Measurements from ENCODE around the gene RNGTT. TPM values are rescaled to one million over a fixed set of nuclear protein-coding genes. Genes with fewer than 3 reads are reported as not detected.

The RNGTT gene
- total and polyA plus RNA-seq, 7 donors = 3.0 to 14.7 (median 10.0) TPM

DNA sequence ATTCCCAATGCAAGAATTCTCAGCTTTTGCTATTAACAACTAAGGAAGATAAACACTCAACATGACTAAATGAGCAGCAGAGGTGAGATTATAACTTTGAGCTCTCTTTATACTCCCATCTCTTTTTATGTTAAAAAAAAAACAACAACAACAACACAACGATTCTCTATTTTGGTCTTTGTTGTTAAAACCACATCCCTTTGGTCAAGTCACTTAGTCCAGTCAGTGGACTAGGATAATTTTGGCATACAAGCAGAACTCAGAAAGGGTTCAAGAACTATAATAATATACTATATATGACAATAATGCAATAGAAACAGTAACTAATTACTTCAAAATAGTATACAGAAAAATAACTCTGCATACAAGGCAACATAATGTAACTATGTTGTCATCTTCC is 312.4 kb downstream of the RNGTT start:
- H3K4me3 ChIP-seq = no peak overlapping the region
- H3K27me3 ChIP-seq = no peaks in the 10 kb centered on the region
- no peak for TF ChIP-seq POLR2A (IDR thresholded peaks at IDR 0.05)
- TF ChIP-seq, protein P1, sequence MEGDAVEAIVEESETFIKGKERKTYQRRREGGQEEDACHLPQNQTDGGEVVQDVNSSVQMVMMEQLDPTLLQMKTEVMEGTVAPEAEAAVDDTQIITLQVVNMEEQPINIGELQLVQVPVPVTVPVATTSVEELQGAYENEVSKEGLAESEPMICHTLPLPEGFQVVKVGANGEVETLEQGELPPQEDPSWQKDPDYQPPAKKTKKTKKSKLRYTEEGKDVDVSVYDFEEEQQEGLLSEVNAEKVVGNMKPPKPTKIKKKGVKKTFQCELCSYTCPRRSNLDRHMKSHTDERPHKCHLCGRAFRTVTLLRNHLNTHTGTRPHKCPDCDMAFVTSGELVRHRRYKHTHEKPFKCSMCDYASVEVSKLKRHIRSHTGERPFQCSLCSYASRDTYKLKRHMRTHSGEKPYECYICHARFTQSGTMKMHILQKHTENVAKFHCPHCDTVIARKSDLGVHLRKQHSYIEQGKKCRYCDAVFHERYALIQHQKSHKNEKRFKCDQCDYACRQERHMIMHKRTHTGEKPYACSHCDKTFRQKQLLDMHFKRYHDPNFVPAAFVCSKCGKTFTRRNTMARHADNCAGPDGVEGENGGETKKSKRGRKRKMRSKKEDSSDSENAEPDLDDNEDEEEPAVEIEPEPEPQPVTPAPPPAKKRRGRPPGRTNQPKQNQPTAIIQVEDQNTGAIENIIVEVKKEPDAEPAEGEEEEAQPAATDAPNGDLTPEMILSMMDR (IDR thresholded peaks at IDR 0.05) = no peak
- TF ChIP-seq POLR2AphosphoS5 (IDR thresholded peaks at IDR 0.05) = no peak
- TF ChIP-seq EP300 (IDR thresholded peaks at IDR 0.05) = no peak
- H3K36me3 ChIP-seq = no peaks in the 10 kb centered on the region
- no peak overlapping the region for H3K27ac ChIP-seq
- no peaks in the 10 kb centered on the region for H3K4me1 ChIP-seq
- 80 to 81% methylated on average over 1 of the region's 1 CpG for WGBS, 2 donors
- no peak for DNase-seq
- intact Hi-C loops (cut with DNase I) = no loop called here
- no peaks in the 10 kb centered on the region for H3K9me3 ChIP-seq

DNA sequence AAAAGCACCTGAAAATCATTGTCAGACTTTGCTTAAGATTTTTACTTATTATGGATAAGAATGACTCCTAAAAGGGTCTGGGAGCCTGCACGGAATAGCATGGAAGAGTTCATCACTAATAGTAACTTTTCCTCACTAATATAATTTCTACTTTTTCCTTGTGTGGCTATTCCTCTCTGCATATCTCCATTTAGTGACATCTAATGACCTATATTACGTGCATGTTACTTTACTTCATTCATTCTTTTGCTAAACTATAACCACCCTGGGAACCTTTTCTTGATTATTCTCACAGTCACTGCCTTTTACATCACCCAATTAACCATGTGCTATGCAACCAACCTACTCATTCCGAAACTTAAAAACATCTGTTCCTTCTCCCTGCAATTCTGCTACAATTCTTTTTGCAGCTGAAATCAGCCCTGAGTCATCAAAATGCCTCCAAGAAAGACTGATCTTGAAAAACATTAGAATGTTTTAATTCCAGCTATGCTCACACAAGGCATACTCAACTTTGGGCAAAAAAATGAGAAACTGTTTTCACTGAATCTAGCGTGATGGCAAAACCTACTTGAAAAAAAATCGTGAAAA is 313.3 kb downstream of the RNGTT start:
- no peaks in the 10 kb centered on the region for H3K36me3 ChIP-seq
- intact Hi-C loops (cut with DNase I) = no loop called here
- H3K27ac ChIP-seq = no peak overlapping the region
- H3K27me3 ChIP-seq = no peaks in the 10 kb centered on the region
- TF ChIP-seq POLR2AphosphoS5 (IDR thresholded peaks at IDR 0.05) = no peak
- TF ChIP-seq EP300 (IDR thresholded peaks at IDR 0.05) = no peak
- TF ChIP-seq POLR2A (IDR thresholded peaks at IDR 0.05) = no peak
- TF ChIP-seq, protein P1 (IDR thresholded peaks at IDR 0.05) = no peak
- no peaks in the 10 kb centered on the region for H3K4me1 ChIP-seq
- H3K4me3 ChIP-seq = no peak overlapping the region
- WGBS, 2 donors = 85 to 89% methylated on average over 5 of the region's 5 CpGs
- no peaks in the 10 kb centered on the region for H3K9me3 ChIP-seq
- DNase-seq = no peak

DNA sequence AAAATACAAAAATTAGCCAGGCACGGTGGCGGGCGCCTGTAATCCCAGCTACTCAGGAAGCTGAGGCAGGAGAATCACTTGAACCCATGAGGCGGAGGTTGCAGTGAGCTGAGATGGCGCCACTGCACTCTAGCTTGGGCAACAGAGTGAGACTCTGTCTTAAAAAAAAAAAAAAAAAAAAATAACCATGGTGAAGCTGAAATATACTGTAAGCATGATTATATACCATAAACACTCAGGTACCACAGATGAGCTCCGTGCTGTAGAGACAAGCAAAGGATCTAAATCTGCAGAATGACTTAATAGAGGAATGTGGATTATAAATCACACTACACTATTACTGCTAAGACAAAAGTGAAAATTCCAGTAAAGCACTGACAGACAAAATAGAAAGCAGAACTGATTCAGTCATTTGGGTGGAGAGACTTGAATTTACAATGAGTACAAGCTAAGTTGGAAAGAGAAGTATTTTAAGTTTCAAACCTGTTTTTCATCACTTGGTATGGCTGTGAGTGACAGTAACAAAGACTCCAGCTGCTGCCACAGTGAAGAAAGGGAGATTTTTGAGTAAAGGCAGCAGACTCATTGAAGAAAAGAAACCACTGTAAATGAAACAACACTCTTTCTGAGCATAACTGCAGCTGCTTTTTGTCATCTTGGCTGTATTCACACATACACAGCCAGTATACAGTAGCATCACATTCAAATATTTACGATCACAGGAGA is 322.1 kb downstream of the RNGTT start:
- no peaks in the 10 kb centered on the region for H3K9me3 ChIP-seq
- peaks cover 0 to 19% (median 9%) of the 10 kb centered on the region in 4 donors for H3K4me1 ChIP-seq
- no peaks in the 10 kb centered on the region for H3K36me3 ChIP-seq
- H3K4me3 ChIP-seq = no peak overlapping the region
- intact Hi-C loops (cut with DNase I) = no loop called here
- H3K27me3 ChIP-seq = no peaks in the 10 kb centered on the region
- no peak for DNase-seq
- 74 to 92% methylated on average over 7 of the region's 7 CpGs for WGBS, 2 donors
- peak in 3 of 4 donors; percentile 22 to 46 (median 38) for TF ChIP-seq POLR2AphosphoS5 (IDR thresholded peaks at IDR 0.05)
- TF ChIP-seq POLR2A (IDR thresholded peaks at IDR 0.05) = no peak
- peak overlapping the region in 2 of 4 donors; percentile 34 to 63 for H3K27ac ChIP-seq

DNA sequence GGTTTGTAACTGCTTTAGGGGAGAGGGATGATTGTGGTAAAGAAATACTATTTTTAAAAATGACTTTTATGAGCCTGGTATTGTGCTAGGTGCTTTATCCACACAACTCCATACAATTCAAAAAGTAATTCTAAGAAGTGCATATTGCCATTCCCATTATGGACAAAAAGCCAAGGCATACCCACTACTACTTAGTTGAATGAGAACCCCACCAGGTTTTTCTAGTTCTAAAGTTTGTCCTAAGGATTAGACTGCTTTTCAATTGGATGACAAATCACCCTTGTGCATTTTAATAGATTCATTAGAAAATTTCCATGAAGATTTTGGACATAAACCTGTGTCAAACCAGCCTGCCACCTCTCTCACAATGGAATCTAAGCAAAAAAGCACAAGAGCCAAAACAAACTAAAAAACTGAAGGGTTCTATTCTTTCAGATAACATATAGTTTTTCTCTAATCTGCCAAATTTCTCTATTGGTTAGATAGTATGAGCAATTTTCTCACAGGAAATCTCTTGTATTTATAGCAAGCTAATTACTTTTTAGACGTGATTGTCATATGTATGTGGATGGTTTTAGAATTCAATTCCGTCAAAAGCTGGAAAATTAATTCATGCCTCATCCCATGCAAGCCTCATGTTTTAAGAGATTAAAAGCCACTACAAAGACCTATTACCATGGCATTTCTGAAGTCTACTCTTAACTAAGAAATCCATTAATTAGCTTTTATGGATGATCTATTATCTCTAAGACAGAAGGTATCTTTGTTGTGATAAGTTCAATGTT is 325.5 kb downstream of the RNGTT start:
- H3K4me1 ChIP-seq = peaks cover 0 to 19% (median 9%) of the 10 kb centered on the region in 4 donors
- no peak overlapping the region for H3K27ac ChIP-seq
- H3K36me3 ChIP-seq = no peaks in the 10 kb centered on the region
- no peak overlapping the region for H3K4me3 ChIP-seq
- H3K27me3 ChIP-seq = no peaks in the 10 kb centered on the region
- H3K9me3 ChIP-seq = no peaks in the 10 kb centered on the region
- no peak for TF ChIP-seq EP300 (IDR thresholded peaks at IDR 0.05)
- TF ChIP-seq POLR2AphosphoS5 (IDR thresholded peaks at IDR 0.05) = no peak
- TF ChIP-seq POLR2A (IDR thresholded peaks at IDR 0.05) = no peak
- TF ChIP-seq, protein P1 (IDR thresholded peaks at IDR 0.05) = no peak
- DNase-seq = no peak
- intact Hi-C loops (cut with DNase I) = no loop called here
- 87 to 92% methylated on average over 2 of the region's 2 CpGs for WGBS, 2 donors

DNA sequence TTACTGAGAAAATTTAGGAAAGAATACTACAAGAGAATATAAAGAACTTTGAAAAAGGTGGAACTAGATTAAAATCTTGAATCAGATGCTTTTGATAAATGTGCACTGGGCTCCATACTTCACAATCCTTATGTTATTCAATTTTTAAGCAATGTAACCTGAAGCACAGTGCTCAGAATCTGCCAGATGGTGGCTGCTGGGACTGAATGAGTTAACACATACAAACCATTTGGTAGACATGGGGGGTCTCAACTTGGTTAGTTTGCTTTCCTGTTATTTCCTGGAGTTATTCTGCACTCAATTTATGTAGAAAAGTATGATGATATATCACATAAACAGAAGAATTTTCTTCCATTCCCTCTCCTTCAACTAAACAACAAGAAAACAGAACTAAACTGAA is 326.5 kb downstream of the RNGTT start:
- H3K27me3 ChIP-seq = no peaks in the 10 kb centered on the region
- H3K36me3 ChIP-seq = no peaks in the 10 kb centered on the region
- intact Hi-C loops (cut with DNase I) = no loop called here
- no peak for DNase-seq
- no peaks in the 10 kb centered on the region for H3K9me3 ChIP-seq
- no peak for TF ChIP-seq POLR2AphosphoS5 (IDR thresholded peaks at IDR 0.05)
- no peak for TF ChIP-seq EP300 (IDR thresholded peaks at IDR 0.05)
- TF ChIP-seq POLR2A (IDR thresholded peaks at IDR 0.05) = no peak
- TF ChIP-seq, protein P1 (IDR thresholded peaks at IDR 0.05) = no peak
- peaks cover 0 to 13% (median 6%) of the 10 kb centered on the region in 4 donors for H3K4me1 ChIP-seq
- no peak overlapping the region for H3K27ac ChIP-seq
- H3K4me3 ChIP-seq = no peak overlapping the region
